ENCODE data around the gene ITPK1. TPM values are rescaled to one million over a fixed set of nuclear protein-coding genes. Genes with fewer than 3 reads are reported as not detected.

ITPK1 gene
- total RNA-seq, 1 donor from 2014 or later: 59.8 TPM

GRCh38 chr14:92995620-92996019 lies 120.1 kb downstream of the ITPK1 start:
- H3K36me3 Mint-ChIP-seq (ENCODE audit: low read depth): no peaks in the 10 kb centered on the region
- H3K4me3 Mint-ChIP-seq: no peak overlapping the region
- H3K27ac Mint-ChIP-seq (ENCODE audit: unreplicated experiment): peak overlapping the region; percentile 81
- TF ChIP-seq CTCF (conservative IDR thresholded peaks at IDR 0.05): no peak
- H3K9me3 Mint-ChIP-seq: no peaks in the 10 kb centered on the region
- peaks cover 37% of the 10 kb centered on the region for H3K4me1 Mint-ChIP-seq
- H3K27me3 Mint-ChIP-seq (ENCODE audit: low read depth): no peaks in the 10 kb centered on the region
- no peak for DNase-seq (ENCODE audit: low read depth, low spot score)

- no peaks in the 10 kb centered on the region for H3K36me3 Mint-ChIP-seq (ENCODE audit: low read depth)
- DNase-seq (ENCODE audit: low read depth, low spot score): no peak
- no peaks in the 10 kb centered on the region for H3K9me3 Mint-ChIP-seq
- H3K27ac Mint-ChIP-seq (ENCODE audit: unreplicated experiment): peak overlapping the region; percentile 78
- TF ChIP-seq CTCF (conservative IDR thresholded peaks at IDR 0.05): no peak
- peaks cover 42% of the 10 kb centered on the region for H3K4me1 Mint-ChIP-seq
- H3K27me3 Mint-ChIP-seq (ENCODE audit: low read depth): no peaks in the 10 kb centered on the region
- no peak overlapping the region for H3K4me3 Mint-ChIP-seq
Observed at GRCh38 chr14:92994942-92995341, 120.8 kb downstream of the ITPK1 start.

- TF ChIP-seq CTCF (conservative IDR thresholded peaks at IDR 0.05): no peak
- Mint-ChIP-seq H3K27me3 (ENCODE audit: low read depth) (no peaks in the 10 kb centered on the region), H3K9me3 (no peaks in the 10 kb centered on the region), H3K4me3 (no peak overlapping the region), H3K27ac (ENCODE audit: unreplicated experiment) (no peak overlapping the region), H3K36me3 (ENCODE audit: low read depth) (no peaks in the 10 kb centered on the region), H3K4me1 (peaks cover 38% of the 10 kb centered on the region)
- DNase-seq (ENCODE audit: low read depth, low spot score): no peak
Observed at GRCh38 chr14:92994131-92994676, 121.5 kb downstream of the ITPK1 start.

GRCh38 chr14:92993302-92993701 lies 122.4 kb downstream of the ITPK1 start:
- no peaks in the 10 kb centered on the region for H3K36me3 Mint-ChIP-seq (ENCODE audit: low read depth)
- H3K4me1 Mint-ChIP-seq: peaks cover 38% of the 10 kb centered on the region
- no peaks in the 10 kb centered on the region for H3K27me3 Mint-ChIP-seq (ENCODE audit: low read depth)
- DNase-seq (ENCODE audit: low read depth, low spot score): no peak
- peak overlapping the region; percentile 57 for H3K27ac Mint-ChIP-seq (ENCODE audit: unreplicated experiment)
- no peak for TF ChIP-seq CTCF (conservative IDR thresholded peaks at IDR 0.05)
- no peak overlapping the region for H3K4me3 Mint-ChIP-seq
- no peaks in the 10 kb centered on the region for H3K9me3 Mint-ChIP-seq

GRCh38 chr14:92991536-92991935 lies 124.2 kb downstream of the ITPK1 start:
- no peaks in the 10 kb centered on the region for H3K9me3 Mint-ChIP-seq
- peak overlapping the region; percentile 90 for H3K27ac Mint-ChIP-seq (ENCODE audit: unreplicated experiment)
- no peak for DNase-seq (ENCODE audit: low read depth, low spot score)
- H3K27me3 Mint-ChIP-seq (ENCODE audit: low read depth): no peaks in the 10 kb centered on the region
- H3K4me3 Mint-ChIP-seq: no peak overlapping the region
- no peaks in the 10 kb centered on the region for H3K36me3 Mint-ChIP-seq (ENCODE audit: low read depth)
- peaks cover 38% of the 10 kb centered on the region for H3K4me1 Mint-ChIP-seq
- TF ChIP-seq CTCF (conservative IDR thresholded peaks at IDR 0.05): no peak

All from neural crest cell (in vitro differentiated cells).